HG03064 (cell line): ENCODE results near the gene FRYL.
"Not testable (repeated sequence)": the region's sequence is repeated elsewhere in the genome, so short reads cannot be mapped to it uniquely, and the experiment has no call there.

Experiments
- ATAC-seq: cut with Tn5 transposase; IDR thresholded peaks from one replicate; pipeline ENCODE4 v1.9.1; 2021; ENCODE audit warnings: low read depth; ENCODE audit not compliant: unreplicated experiment

Gene FRYL

DNA sequence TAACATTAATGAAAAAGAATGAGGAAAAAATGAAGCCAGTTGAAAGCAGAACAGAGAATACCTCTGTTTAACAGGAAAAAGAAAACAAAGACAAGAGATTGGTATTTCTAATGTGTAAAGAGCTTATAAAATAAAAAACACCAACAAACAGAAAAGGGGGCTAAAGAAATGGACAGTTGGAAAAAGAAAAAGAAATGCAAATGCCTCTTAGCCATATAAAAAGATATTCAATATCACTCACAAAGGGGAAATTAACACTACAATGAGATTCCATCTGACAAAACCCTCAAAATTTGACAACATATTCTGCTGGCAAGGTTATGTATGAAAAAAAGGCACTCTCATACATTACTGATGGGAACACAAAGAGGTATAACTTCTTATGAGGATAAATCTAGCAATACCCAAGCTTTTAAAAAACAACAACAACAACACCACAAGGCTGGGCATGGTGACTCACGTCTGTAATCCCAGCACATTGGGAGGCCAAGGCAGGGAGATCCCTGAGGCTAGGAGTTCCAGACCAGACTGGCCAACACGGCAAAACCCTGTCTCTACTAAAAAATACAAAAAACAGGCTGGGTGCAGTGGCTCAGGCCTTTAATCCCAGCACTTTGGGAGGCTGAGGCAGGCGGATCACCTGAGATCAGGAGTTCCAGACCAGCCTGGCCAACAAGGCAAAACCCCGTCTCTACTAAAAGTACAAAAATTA, 75.8 kb downstream of the FRYL start:
- no peak for ATAC-seq

GRCh38 chr4:48699475-48699874, 80.6 kb downstream of the FRYL start:
- ATAC-seq = no peak

GRCh38 chr4:48698029-48698971, 81.8 kb downstream of the FRYL start:
- ATAC-seq = no peak

- ATAC-seq = not testable (repeated sequence)
Observed at GRCh38 chr4:48697516-48697915, 82.6 kb downstream of the FRYL start.

DNA sequence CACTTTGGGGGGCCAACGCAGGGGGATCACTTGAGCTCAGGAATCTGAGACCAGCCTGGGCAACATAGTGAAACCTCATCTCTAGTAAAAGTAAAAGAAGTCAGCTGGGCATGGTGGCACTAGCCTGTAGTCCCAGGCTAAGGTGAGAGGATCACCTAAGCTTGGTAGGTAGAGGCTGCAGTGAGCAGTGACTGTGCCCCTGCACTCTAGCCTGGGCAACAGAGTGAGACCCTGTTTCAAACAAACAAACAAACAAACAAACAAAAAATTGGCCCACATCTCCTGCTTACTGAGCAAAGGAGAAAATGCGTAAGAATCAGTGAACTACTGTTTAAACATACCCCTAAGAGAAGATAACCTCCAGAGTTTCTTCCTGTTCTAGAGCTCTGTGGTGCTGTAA, 85.3 kb downstream of the FRYL start:
- no peak for ATAC-seq

DNA sequence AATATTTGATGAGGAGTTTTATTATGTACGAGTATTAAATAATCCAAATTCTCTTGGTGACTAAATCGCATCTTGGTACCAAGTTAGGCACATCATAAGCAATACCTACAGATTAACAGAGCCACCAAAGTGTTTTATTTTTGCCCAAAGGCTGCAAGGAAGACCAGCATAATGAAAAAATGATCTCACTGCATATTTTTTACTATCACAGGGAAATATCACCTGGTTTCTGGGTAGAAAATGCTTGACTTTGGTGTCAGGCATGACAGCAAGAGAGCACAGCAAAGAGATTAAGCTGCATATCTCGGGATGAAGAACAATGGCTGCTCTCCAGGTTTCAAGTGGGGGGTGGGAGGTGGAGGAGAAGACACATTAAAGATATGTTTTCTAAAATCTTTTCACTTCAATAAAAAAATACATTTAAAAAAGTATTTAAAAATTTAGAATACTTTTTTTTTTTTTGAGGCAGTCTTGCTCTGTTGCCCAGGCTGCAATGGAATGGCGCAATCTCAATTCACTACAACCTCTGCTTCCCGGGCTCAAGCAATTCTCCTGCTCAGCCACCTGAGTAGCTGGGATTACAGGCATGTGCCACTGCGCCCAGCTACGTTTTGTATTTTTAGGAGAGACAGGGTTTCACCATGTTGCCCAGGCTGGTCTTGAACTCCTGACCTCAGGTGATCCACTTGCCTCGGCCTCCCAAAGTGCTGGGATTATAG, 86.1 kb downstream of the FRYL start:
- no peak for ATAC-seq

- ATAC-seq = no peak
Observed at GRCh38 chr4:48692897-48693296, 87.2 kb downstream of the FRYL start.

GRCh38 chr4:48692044-48692443, 88.0 kb downstream of the FRYL start:
- ATAC-seq = no peak

GRCh38 chr4:48688953-48689352, 91.1 kb downstream of the FRYL start:
- no peak for ATAC-seq

DNA sequence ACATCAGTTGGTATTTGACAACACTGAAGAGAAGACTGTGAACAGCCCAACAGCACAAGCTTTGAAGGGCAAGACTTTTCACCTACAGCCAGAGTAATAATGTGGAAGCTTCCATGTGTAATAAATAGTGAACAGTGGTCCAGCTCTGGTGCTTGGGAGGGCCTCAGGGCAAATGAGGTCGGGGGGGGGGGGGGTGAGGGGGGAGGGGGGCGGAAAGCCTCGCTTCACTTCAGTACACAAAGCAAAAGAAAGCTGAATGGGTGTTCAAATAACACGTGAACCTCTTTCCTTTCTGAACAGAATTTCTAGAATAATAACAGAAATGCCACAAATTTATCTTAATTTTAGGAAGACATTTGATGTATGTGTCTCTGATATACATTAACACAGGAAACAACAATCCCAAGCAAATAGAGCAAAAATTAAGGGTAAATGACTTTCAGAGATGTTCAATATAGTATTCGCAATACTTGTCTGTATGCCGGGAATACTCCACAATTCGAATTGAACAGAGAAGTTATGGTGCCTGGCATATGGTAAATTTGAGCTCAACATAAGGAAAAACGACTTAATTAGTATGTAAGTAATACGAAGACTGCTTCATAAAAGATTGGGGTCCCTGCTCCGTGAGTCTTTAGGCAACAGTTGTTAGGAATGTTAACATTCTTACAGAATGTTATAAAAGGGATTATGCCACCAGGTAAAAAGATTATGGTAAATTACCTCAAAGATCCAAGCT, 92.6 kb downstream of the FRYL start:
- ATAC-seq = no peak

GRCh38 chr4:48686369-48686768, 93.7 kb downstream of the FRYL start:
- ATAC-seq = no peak

DNA sequence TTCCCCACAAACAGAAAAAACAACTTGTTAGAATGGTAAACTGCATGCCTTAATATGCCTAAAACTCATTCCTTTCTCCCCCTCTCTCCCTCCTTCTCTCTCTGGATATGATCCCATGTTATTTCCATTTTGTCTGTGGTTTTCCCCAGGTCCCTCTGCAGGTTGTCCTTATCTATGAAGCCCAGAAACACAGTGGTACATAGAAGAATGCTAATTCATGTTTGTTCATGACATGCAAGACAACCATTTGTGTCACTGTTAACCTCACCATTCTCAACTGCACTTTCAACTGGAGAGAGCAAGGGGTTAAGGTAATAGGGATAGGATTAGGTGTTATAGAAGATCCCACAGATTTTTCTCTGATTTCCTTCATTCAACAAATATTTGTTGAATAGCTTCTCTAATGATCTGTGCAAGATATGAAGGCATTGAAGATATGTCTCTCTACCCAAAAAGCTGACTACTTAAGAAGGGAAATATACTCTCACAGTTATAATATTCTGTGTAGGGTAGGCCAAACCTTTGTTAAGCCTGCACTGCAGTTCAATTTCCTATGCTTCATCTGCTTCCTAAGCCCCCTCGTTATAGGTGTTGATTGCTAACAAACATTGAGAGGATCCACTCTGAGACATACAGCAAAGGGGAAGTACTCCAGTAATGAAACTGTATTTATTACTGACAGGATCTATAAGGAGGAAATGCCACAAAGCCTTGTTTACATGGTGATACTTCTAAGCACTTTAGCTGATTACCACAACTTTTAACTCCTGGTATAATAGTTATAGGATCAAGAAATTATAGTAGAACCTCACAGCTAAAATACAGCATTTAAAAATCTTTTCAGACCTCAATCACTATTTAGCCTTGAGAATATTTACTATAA, 96.1 kb downstream of the FRYL start:
- ATAC-seq = peak; percentile 75

- ATAC-seq = not testable (repeated sequence)
Observed at GRCh38 chr4:48682870-48683269, 97.2 kb downstream of the FRYL start.

GRCh38 chr4:48681856-48682255, 98.2 kb downstream of the FRYL start:
- ATAC-seq = peak; percentile 64

GRCh38 chr4:48680848-48681568, 99.1 kb downstream of the FRYL start:
- ATAC-seq = no peak

DNA sequence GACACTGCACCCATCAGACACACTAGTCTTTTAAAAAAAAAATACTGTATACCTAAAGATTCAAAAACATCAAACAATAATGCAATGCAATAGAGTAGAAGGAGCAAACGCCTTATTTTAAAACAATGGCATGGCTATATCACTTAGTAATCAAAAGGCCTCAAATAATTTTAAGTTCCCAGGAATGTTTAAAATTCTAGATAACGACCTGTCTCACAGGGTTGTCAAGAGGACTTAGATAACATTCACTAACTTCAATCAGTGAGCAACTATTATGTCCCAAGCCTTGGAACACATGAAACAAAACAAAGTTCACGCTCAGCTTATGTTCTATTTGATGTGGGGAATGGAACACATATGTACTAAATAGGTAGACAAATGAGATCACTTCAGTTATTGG, 106.5 kb downstream of the FRYL start:
- ATAC-seq = no peak

DNA sequence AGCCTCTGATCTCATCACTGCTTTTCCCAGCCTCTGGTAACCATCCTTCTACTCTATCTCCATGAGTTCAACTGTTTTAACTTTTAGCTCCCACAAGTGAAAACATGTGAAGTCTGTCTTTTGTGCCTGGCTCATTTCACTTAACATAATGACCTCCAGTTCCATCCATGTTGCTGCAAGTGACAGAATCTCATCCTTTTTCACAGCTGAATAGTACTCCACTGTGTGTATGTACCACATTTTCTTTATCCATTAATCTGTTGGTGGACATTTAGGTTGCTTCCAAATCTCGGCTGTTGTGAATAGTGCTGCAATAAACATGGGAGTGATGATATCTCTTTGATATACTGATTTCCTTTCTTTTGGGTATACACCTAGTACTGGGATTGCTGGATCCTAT, 109.5 kb downstream of the FRYL start:
- no peak for ATAC-seq

GRCh38 chr4:48669086-48669485, 111.0 kb downstream of the FRYL start:
- ATAC-seq = no peak
